HG03439 (cell line): ENCODE data around the gene RGPD8.

Source experiments
- ATAC-seq: cut with Tn5 transposase; IDR thresholded peaks from one replicate; pipeline ENCODE4 v1.9.1; 2021; ENCODE audit warnings: mild to moderate bottlenecking, moderate library complexity; ENCODE audit not compliant: unreplicated experiment

RGPD8 gene

GRCh38 chr2:112339986-112340385 is 93.5 kb downstream of the RGPD8 start:
- no peak for ATAC-seq

GRCh38 chr2:112335600-112335999 is 97.8 kb downstream of the RGPD8 start:
- ATAC-seq, result no peak

- no peak for ATAC-seq
Measured at GRCh38 chr2:112332123-112332696, 101.2 kb downstream of the RGPD8 start.

- ATAC-seq, result no peak
Measured at GRCh38 chr2:112322919-112323318, 110.5 kb downstream of the RGPD8 start.

GRCh38 chr2:112321375-112322320 is 111.8 kb downstream of the RGPD8 start:
- no peak for ATAC-seq
